Prostate gland (tissue), 2 donors: ENCODE results near the gene GSTM3.

Experiments
- CTCF ChIP-seq, 4 experiments: fragments of 200-600 bp in 2 of 4; fragments of 450-650 bp in 2 of 4; sonication (generic) in 2 of 4; IDR thresholded peaks; 1 replicate in 3 of 4; 2 replicates in 1 of 4; pipeline ENCODE4 v1.5.1; 2016 to 2019; ENCODE audit warnings: antibody characterized with exemption in 4 of 4, mild to moderate bottlenecking in 2 of 4, moderate library complexity in 2 of 4
- POLR2A ChIP-seq: fragments of 450-650 bp; IDR thresholded peaks from one replicate; pipeline ENCODE4 v1.6.1; 2016; ENCODE audit warnings: antibody characterized with exemption, mild to moderate bottlenecking
- POLR2AphosphoS5 ChIP-seq: sonication (generic); formaldehyde crosslinking; IDR thresholded peaks from one replicate; pipeline ENCODE4 v1.6.1; 2017; ENCODE audit warnings: antibody characterized with exemption

GRCh38 chr1:109739738-109740614 lies 862 bp downstream of the GSTM3 start:
- no peak for TF ChIP-seq CTCF (IDR thresholded peaks at IDR 0.05)
- TF ChIP-seq POLR2AphosphoS5, result peak; percentile 86
- TF ChIP-seq POLR2A, result peak; percentile 78
